Activated CD8-positive, alpha-beta memory T cell treated with anti-CD3 and anti-CD28 coated beads for 1 hour (primary cell): ENCODE measurements around the gene MATK.

Experiments used
- DNase-seq, 2 donors: peaks; one replicate each; pipeline ENCODE4 v3.0.0-alpha.2; 2020; ENCODE audit warnings: low read depth in 1 of 2; ENCODE audit errors: extremely low read depth in 1 of 2

MATK gene, protein sequence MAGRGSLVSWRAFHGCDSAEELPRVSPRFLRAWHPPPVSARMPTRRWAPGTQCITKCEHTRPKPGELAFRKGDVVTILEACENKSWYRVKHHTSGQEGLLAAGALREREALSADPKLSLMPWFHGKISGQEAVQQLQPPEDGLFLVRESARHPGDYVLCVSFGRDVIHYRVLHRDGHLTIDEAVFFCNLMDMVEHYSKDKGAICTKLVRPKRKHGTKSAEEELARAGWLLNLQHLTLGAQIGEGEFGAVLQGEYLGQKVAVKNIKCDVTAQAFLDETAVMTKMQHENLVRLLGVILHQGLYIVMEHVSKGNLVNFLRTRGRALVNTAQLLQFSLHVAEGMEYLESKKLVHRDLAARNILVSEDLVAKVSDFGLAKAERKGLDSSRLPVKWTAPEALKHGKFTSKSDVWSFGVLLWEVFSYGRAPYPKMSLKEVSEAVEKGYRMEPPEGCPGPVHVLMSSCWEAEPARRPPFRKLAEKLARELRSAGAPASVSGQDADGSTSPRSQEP

GRCh38 chr19:3785938-3786824 lies at the start of gene MATK:
Gene MATK, minus strand, starts transcription at chr19:3786381. Its CDS starts 1,246 bp downstream, at chr19:3785135.
- DNase-seq = no peak

DNA sequence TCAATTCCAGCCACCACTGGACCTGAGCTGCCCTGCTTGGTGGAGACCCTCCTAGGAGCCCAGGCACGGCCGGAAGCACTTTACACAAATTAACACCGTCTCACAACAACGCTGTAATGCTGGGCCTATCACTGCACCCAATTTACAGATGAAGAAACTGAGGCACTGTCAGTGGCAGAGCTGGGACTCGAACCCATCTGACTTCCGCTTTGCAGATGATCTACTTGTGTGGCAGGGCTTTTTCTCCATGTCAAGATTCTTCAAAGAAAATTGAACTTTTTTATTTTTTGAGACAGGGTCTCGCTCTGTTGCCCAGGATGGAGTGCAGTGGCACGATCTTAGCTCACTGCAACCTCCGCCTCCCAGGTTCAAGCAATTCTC lies 48.9 kb upstream of the MATK start:
- no peak for DNase-seq

DNA sequence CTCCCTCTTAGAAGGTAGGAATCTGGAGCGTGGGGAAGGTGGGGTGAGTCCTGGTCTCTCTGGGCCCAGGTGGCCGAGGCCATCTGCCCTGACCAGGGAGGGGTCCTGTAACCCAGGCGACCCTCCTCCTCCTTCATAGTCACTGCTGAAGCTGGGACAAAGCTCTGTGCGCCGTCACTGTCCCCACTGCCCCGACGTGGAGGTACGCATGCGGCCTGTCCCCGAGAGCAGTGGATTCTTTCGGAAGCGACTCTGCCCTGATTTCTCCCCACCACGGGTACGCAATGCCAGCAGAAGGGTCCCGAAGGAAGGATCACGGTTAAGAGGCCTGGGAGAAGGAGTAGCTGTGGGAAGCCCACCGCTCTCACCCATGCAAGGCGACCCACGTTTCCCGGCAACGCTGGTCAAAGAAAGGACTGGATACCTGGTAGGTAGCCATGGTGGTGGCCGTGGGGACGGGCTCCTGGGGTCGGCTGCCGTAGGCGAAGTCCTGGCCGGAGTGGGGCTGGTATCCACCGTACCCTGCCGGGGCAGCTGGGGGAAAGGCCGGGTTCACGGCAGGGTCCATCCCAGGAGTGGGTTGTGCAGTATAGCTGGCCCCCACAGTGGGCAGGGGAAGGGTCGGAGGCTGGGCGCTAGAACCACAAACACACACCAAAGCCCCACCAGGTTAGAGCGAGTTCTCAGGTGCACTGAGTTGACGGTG lies 48.3 kb upstream of the MATK start:
- DNase-seq = no peak

DNA sequence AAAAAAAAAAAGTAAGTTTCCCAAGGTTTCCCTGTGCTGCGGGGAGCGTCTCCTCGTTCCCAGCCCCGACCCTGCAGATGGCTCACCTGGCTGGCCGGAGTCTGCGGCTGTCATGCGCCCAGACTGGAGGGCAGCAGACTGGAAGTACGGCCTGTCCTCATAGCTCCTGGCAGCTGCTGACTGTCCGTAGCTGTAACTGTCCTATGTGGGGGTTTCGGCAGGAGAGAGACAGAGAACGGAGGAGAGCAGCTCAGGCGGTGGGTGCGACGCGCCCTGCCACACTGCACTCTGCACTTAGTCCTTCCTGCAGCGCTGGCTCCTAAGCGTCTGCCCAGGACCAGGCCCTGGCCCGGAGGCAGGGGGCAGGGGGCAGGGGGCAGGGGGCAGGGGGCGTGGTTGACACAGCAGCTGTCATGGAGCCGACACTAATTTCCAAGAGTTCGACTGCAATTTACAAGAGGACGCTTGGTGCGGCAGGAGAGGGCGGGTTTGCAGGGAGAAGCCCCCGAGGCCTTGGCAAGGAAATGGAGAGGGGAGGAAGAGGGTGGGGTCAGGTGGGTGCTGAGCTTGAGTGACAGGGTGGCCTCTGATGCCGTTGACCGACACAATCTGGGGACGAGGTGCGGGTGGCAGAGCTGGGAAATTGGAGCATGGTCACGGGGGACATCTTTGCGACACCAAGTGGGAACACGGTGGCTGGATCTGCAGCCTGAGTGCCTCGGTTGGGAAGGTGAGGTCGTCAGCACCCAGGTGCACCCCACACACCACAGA lies 47.6 kb upstream of the MATK start:
- no peak for DNase-seq

DNA sequence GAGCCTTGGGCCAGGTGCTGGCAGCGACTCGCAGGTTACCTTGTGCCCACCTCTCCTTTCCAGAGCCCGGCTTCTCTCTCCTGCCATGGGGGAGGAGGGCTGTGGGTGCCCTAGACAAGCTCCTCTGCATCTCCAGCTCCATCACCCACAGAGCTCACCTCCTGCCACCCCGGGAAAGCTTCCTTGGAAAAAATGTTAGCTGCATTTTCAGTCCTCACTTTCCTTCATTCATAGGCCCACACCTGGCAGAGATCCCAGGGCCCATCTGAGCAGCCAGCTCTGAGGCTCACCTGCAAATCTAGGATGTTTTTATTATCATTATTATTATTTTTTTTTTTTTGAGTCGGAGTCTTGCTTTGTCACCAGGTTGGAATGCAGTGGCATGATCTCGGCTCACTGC lies 45.8 kb upstream of the MATK start:
- no peak for DNase-seq

GRCh38 chr19:3831601-3832000 lies 45.4 kb upstream of the MATK start:
- no peak for DNase-seq

DNA sequence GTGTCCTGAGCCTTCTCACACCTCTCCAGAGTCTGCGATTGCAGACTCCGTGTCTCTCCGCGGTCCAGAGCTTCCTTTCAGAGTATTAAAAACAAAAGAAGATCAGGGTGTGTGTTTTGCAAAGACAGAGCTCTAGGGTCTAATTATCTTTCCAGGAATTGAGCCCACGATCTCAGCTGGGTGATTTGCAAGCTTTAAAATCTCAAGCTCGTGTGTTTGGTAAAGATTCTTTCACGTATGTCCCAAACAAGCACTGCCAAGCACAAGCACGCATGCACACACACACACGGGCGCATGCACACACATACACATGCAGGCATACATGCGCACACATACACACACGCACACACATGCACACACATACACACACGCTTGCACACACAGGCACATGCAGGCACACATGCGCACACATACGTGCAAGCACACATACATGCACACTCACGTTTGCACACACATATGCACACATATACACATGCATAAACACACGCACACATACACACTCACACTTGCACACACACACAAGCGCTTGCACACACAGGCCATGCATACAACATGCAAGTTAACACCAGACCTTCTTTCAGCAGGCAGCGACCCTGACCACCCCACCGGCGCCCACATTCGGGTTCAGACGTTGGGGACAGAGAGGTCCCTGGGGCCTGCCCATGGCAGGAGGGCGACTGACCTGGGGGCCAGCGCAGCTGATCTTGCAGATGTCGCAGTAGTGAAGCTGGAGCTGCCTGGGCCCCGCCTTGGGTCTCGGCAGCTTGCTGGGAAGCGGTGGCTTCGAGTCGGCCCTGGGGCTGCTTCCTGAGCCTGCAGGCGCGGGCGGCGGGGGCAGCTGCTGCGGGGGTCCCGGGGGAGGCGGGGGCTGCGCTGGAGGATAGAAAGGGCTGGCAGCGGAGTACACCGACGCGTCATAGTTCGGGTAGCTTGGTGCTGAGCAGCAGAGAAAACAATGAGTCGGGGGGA lies 44.7 kb upstream of the MATK start:
- no peak for DNase-seq

DNA sequence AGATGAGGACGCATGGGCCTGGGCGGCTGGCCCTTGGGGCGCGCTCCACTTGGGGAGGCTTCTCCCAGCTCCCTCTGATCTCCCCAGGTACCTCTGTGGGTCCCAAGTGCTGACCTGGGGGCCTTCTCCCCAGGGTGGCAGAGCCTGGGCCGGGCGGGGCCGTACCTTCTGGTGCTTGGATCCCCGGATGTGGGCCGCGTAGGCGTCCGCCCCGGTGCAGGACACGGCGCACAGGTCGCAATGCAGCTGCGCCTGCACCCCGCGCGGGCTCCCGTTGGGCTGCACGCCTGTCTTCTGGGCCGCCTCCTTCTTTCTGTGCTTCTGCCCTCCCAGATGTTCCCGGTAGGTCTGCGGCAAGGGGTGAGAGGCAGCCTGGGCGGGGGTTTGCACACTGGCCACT lies 41.1 kb upstream of the MATK start:
- no peak for DNase-seq

GRCh38 chr19:3826163-3826562 lies 40.0 kb upstream of the MATK start:
- DNase-seq = no peak

GRCh38 chr19:3825286-3825956 lies 39.2 kb upstream of the MATK start:
- no peak for DNase-seq

DNA sequence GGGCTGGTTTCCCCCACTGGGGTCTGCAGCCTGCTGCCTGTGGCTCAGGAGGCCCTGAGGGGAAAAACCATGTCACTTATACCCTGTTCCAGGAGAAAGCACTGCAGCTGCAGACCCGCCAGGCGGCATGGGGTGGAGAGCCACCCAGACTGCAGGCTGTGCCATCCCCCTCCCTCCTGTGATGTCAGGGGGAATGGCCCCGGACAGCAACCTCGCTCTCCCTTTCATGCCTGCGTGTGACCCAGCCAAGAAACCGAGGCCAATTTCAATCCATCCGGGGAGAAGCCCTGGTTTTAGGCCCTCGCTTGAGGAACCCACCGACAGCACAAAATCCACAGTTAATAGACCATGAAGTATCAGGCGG lies 37.2 kb upstream of the MATK start:
- no peak for DNase-seq

DNA sequence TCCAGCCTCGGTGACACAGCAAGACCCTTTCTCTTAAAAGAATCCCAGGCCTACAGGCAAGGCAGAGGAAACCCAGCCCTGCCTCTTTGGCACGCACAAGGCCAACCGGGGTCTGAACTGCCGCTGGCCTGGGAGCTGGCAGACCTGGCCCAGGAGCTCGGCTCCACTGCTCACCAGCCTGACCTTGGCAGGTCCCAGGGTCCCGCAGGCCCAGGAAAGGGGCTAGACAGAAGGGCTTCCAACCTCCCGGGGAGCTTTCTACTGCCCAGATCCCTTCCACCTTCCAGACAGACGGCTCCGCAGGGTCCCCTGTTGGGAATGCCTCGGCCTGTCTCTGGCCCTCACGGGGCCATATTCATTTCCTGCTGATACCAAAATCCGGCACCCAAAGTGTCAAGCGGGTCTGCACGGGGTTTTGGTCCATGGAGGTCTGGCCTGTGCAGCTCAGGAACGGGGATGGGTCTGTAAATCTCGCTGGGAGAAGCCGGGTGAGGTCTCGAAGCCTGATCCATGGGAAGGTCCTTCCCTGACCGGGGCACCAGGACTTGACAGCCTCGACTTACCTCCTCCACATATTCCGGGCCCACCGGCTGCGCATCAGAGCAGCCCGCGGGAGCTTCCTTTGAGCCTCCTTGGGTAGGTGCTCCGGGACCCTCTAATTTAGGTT lies 36.6 kb upstream of the MATK start:
- no peak for DNase-seq

DNA sequence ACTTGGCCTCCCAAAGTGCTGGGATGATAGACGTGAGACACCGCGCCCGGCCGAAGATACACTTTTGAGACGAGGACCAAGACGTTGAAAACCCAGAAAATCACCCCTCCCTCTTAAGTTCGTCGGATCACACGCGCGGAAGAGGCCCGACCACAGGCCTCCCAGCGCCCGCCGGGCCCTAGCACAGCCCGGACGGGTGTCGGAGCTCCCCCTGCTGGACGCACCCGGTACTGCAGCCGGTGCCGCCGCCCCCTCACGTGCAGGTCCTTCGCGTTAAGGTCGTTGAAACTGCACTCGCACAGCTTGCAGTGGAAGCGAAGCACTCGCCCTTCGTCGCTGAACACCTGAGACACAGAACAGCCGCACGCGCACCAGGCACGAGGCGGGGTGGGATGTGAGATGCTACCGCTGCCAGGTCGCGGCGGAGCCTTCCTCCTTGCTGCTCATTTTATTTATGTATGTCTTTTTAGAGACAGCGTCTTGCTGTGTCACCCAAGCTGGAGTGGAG lies 35.7 kb upstream of the MATK start:
- DNase-seq = peak; percentile 71 to 86

- no peak for DNase-seq
Observed at GRCh38 chr19:3821156-3821555, 35.0 kb upstream of the MATK start.

DNA sequence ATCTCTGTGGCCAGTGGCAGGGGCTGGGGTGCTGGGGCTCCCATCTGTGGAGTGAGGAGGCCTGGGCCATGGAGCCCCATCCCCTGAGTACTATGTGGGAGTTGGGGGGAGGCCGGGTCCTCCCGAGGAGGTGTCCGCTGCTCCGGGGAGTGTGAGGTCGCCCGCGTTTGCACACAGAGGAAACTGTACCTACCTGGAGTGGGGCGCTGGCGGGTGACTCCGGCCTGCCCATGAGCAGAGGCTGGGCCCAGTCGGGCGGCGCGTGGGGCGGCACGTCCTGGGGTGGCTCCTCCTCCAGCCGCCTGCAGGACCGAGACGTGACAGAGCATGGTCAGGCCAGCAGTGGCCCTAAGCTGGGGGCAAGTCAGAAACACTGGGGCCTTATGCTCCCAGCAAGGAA lies 33.8 kb upstream of the MATK start:
- DNase-seq = no peak

DNA sequence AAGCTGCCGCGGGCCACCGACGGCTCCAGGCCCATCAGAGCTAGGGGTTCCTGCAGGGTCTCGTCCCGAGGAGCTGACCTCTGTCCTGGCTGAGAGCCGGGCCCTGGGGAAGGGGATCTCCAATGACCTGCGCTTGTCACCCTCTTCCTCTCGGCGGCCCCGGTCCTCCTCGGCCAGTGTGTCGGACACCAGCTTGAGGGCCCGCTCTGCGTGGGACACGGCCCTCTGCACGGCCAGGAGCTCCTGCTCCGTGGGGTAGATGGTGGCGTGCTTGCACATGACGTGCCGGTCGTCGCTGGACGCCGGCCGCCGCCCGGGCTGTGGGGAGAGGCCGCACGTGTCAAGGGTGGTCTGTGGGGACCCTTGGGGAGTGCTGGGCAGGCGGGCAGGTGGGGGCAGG lies 32.7 kb upstream of the MATK start:
- DNase-seq = no peak

- no peak for DNase-seq
Observed at GRCh38 chr19:3818466-3818865, 32.3 kb upstream of the MATK start.

- no peak for DNase-seq
Observed at GRCh38 chr19:3817761-3818160, 31.6 kb upstream of the MATK start.
